Astrocyte (in vitro differentiated cells and primary cell): ENCODE data around the gene EFNB2. TPM values are rescaled to one million over a fixed set of nuclear protein-coding genes. Genes with fewer than 3 reads are reported as not detected.

ENCODE experiments used
- DNase-seq: peaks from one replicate; pipeline ENCODE4 v3.0.0-alpha.2; 2010; ENCODE audit warnings: low read depth
- FAIRE-seq: peaks from 2 replicates; lab custom pipeline; 2011; peaks lifted over from hg19 to GRCh38; lab: Jason Lieb, UNC
- H2AFZ ChIP-seq: 2 replicates; pipeline ENCODE4 v1.6.0; 2012; ENCODE audit warnings: low read depth, low read length, inconsistent platforms
- H3K27ac ChIP-seq: 2 replicates; pipeline ENCODE4 v1.5.1; 2011; ENCODE audit warnings: low read depth, low read length, inconsistent platforms
- H3K27me3 ChIP-seq: 2 replicates; pipeline ENCODE4 v1.6.0; 2011; ENCODE audit warnings: low read length, inconsistent platforms; ENCODE audit not compliant: insufficient read depth
- H3K36me3 ChIP-seq: 2 replicates; pipeline ENCODE4 v1.5.1; 2011; ENCODE audit warnings: low read length, inconsistent platforms; ENCODE audit not compliant: insufficient read depth
- H3K4me1 ChIP-seq: 2 replicates; pipeline ENCODE4 v1.5.1; 2011; ENCODE audit warnings: low read length, inconsistent platforms; ENCODE audit not compliant: insufficient read depth
- H3K4me2 ChIP-seq: 2 replicates; pipeline ENCODE4 v1.6.0; 2012; ENCODE audit warnings: low read length, inconsistent platforms
- H3K4me3 ChIP-seq: 2 replicates; pipeline ENCODE4 v1.5.1; 2011; ENCODE audit warnings: low read depth, mild to moderate bottlenecking, low read length, inconsistent platforms; ENCODE audit not compliant: insufficient read depth
- H3K79me2 ChIP-seq: 2 replicates; pipeline ENCODE4 v1.6.0; 2012; ENCODE audit warnings: mild to moderate bottlenecking, low read length, inconsistent platforms; ENCODE audit not compliant: insufficient read depth
- H3K9ac ChIP-seq: 2 replicates; pipeline ENCODE4 v1.6.0; 2012; ENCODE audit warnings: mild to moderate bottlenecking, low read length, inconsistent platforms
- H3K9me3 ChIP-seq: 2 replicates; pipeline ENCODE4 v1.5.1; 2012; ENCODE audit warnings: low read depth, mild to moderate bottlenecking, low read length, inconsistent platforms; ENCODE audit not compliant: insufficient read depth
- H4K20me1 ChIP-seq: 2 replicates; pipeline ENCODE4 v1.6.0; 2012; ENCODE audit warnings: low read length, inconsistent platforms; ENCODE audit not compliant: insufficient read depth
- H3K27ac Mint-ChIP-seq: one replicate; pipeline ENCODE4 v1.8.0; 2021; ENCODE audit warnings: mild to moderate bottlenecking, mixed read lengths; ENCODE audit not compliant: unreplicated experiment
- H3K27me3 Mint-ChIP-seq: one replicate; pipeline ENCODE4 v1.8.0; 2021; ENCODE audit warnings: low read depth, mixed read lengths; ENCODE audit not compliant: unreplicated experiment
- H3K36me3 Mint-ChIP-seq: one replicate; pipeline ENCODE4 v1.8.0; 2021; ENCODE audit warnings: low read depth, mixed read lengths; ENCODE audit not compliant: unreplicated experiment
- H3K4me1 Mint-ChIP-seq: one replicate; pipeline ENCODE4 v1.8.0; 2021; ENCODE audit warnings: low read depth, mixed read lengths; ENCODE audit not compliant: unreplicated experiment
- H3K4me3 Mint-ChIP-seq: one replicate; pipeline ENCODE4 v1.8.0; 2021; ENCODE audit warnings: mild to moderate bottlenecking, moderate library complexity, mixed read lengths; ENCODE audit not compliant: unreplicated experiment
- H3K9me3 Mint-ChIP-seq: one replicate; pipeline ENCODE4 v1.8.0; 2021; ENCODE audit warnings: mild to moderate bottlenecking, mixed read lengths; ENCODE audit not compliant: unreplicated experiment
- EZH2 ChIP-seq: IDR thresholded peaks from 2 replicates; pipeline ENCODE4 v1.6.1; 2012; ENCODE audit warnings: mild to moderate bottlenecking, low read length, inconsistent platforms; ENCODE audit not compliant: insufficient read depth
- total RNA-seq: library from RNA; stranded (reverse); gene quantifications from 2 replicates; pipeline ENCODE4 v1.2.1, GENCODE V29; 2021
- TF ChIP-seq, protein P1 (sequence below): IDR thresholded peaks from 2 replicates; pipeline ENCODE4 v1.5.1; 2011; ENCODE audit warnings: low read depth, mild to moderate bottlenecking, inconsistent platforms, low read length, moderate library complexity; ENCODE audit not compliant: insufficient read depth

EFNB2 gene
- total RNA-seq, 1 donor from 2014 or later = 93.2 TPM

DNA sequence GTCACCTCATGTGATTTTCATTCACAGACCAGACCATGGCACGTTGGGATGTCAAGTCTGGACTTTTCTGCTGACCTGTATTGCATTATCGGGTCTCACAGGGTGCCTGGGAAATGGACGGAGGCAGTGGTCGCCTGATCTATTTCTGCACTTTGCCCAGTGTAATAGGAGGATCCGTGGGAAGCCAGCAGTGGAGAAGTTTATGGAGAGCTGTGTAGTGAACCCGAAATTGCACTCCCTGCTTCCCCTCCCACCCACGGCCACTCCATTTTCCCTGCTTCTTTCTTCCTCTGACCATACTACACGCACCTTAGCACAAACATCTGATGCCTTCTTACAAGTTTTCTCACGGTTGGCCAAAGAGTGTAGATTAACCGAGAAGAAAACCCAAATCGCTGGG lies 16.9 kb downstream of the EFNB2 start:
- H3K36me3 ChIP-seq = peaks cover 2% of the 10 kb centered on the region
- peak overlapping the region; percentile 15 for H3K27ac Mint-ChIP-seq
- peaks cover 40% of the 10 kb centered on the region for H3K4me1 ChIP-seq
- DNase-seq = no peak
- no peaks in the 10 kb centered on the region for H3K27me3 ChIP-seq
- H3K27ac ChIP-seq = no peak overlapping the region
- peaks cover 43% of the 10 kb centered on the region for H4K20me1 ChIP-seq
- H2AFZ ChIP-seq = no peak overlapping the region
- H3K4me2 ChIP-seq = no peak overlapping the region
- H3K36me3 Mint-ChIP-seq = peaks cover 3% of the 10 kb centered on the region
- no peak overlapping the region for H3K4me3 ChIP-seq
- H3K9me3 Mint-ChIP-seq = no peaks in the 10 kb centered on the region
- H3K79me2 ChIP-seq = peaks cover 100% of the 10 kb centered on the region
- FAIRE-seq = no peak
- peaks cover 66% of the 10 kb centered on the region for H3K4me1 Mint-ChIP-seq
- H3K9me3 ChIP-seq = no peaks in the 10 kb centered on the region
- TF ChIP-seq, protein P1, sequence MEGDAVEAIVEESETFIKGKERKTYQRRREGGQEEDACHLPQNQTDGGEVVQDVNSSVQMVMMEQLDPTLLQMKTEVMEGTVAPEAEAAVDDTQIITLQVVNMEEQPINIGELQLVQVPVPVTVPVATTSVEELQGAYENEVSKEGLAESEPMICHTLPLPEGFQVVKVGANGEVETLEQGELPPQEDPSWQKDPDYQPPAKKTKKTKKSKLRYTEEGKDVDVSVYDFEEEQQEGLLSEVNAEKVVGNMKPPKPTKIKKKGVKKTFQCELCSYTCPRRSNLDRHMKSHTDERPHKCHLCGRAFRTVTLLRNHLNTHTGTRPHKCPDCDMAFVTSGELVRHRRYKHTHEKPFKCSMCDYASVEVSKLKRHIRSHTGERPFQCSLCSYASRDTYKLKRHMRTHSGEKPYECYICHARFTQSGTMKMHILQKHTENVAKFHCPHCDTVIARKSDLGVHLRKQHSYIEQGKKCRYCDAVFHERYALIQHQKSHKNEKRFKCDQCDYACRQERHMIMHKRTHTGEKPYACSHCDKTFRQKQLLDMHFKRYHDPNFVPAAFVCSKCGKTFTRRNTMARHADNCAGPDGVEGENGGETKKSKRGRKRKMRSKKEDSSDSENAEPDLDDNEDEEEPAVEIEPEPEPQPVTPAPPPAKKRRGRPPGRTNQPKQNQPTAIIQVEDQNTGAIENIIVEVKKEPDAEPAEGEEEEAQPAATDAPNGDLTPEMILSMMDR = no peak
- TF ChIP-seq EZH2 = no peak
- no peak overlapping the region for H3K9ac ChIP-seq
- no peak overlapping the region for H3K4me3 Mint-ChIP-seq
- no peaks in the 10 kb centered on the region for H3K27me3 Mint-ChIP-seq

DNA sequence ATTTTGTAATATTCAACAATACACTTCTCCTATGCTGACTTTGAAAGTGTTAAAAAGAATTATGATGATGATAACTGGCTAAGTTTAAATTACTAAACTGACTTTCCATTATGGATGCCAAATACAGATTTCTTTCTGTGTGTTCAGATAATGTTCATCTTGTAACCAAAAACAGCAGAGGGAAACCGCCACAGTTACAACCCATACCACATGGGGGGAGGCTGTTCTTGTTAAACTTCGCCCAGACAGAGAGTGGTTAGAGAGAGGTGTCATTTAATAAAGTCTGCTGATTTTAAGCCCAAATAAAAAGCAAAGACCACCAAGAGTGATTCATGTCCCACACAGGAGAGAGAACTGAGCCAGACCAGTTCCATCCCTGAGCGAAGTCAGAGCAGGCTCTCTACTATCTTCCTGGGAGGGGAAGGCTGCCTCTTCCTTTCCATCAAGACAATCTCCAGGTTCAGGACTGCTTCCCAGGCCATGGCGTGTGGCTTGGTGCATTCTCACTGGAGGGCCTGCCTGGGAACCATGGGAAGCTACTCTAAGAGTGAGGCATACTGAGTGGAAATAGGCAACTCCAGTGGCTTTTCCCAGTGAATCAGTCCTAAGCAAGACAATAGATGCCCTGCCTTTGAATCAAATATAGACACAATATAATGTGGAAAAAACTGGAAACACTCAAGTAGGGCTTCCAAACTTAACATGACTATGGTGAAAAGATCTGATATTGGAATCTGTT lies 18.2 kb downstream of the EFNB2 start:
- no peak for FAIRE-seq
- no peak for DNase-seq
- Histone ChIP-seq H4K20me1 (peaks cover 32% of the 10 kb centered on the region), H3K9ac (no peak overlapping the region), H3K4me3 (no peak overlapping the region), H3K9me3 (no peaks in the 10 kb centered on the region), H2AFZ (no peak overlapping the region), H3K4me1 (peaks cover 36% of the 10 kb centered on the region), H3K36me3 (peaks cover 2% of the 10 kb centered on the region), H3K27me3 (no peaks in the 10 kb centered on the region), H3K79me2 (peaks cover 100% of the 10 kb centered on the region), H3K27ac (peak overlapping the region; percentile 8), H3K4me2 (no peak overlapping the region)
- peaks cover 64% of the 10 kb centered on the region for H3K4me1 Mint-ChIP-seq
- H3K27me3 Mint-ChIP-seq = no peaks in the 10 kb centered on the region
- H3K27ac Mint-ChIP-seq = peak overlapping the region; percentile 88
- H3K4me3 Mint-ChIP-seq = no peak overlapping the region
- TF ChIP-seq, protein P1 = no peak
- no peak for TF ChIP-seq EZH2
- H3K36me3 Mint-ChIP-seq = peaks cover 3% of the 10 kb centered on the region
- H3K9me3 Mint-ChIP-seq = no peaks in the 10 kb centered on the region

DNA sequence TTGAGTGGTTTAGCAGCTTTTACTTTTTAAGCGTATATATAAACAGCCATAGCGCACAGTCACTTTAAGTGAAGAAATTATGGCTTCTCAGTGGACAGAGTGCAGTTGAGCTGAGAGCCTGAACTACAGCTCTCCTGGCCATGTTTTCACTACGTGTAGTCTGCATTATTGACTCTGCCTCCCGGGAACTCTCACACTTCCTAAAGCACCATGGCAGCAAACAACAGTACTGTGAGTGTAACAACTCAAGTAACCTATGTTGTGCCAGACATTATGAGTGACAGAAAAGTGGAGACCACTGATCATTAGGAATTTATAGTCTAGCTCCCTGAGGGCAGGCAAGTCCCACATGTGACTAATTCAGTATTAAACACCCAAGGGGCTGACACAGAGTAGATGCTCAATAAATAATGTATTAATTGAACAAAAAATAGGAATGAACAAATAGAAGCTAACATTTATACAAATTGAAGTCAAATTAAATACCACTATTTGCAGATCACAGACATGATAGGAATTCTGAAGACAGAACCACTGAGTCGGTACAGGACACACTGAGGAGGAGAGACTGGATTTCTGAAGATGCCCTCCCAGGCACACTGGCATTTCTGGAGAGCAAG lies 19.7 kb downstream of the EFNB2 start:
- peaks cover 5% of the 10 kb centered on the region for H3K36me3 Mint-ChIP-seq
- H2AFZ ChIP-seq = no peak overlapping the region
- TF ChIP-seq EZH2 = no peak
- TF ChIP-seq, protein P1 = no peak
- peaks cover 36% of the 10 kb centered on the region for H3K4me1 ChIP-seq
- H3K36me3 ChIP-seq = peaks cover 4% of the 10 kb centered on the region
- H3K27me3 Mint-ChIP-seq = no peaks in the 10 kb centered on the region
- H3K4me2 ChIP-seq = peak overlapping the region; percentile 32
- no peak overlapping the region for H3K4me3 Mint-ChIP-seq
- peak overlapping the region; percentile 4 for H3K9ac ChIP-seq
- H3K4me1 Mint-ChIP-seq = peaks cover 49% of the 10 kb centered on the region
- H3K27ac Mint-ChIP-seq = peak overlapping the region; percentile 55
- H3K4me3 ChIP-seq = no peak overlapping the region
- peaks cover 18% of the 10 kb centered on the region for H4K20me1 ChIP-seq
- DNase-seq (no peak), FAIRE-seq (peak; percentile 60)
- H3K9me3 ChIP-seq = no peaks in the 10 kb centered on the region
- no peaks in the 10 kb centered on the region for H3K9me3 Mint-ChIP-seq
- H3K27ac ChIP-seq = peak overlapping the region; percentile 32
- peaks cover 99% of the 10 kb centered on the region for H3K79me2 ChIP-seq
- H3K27me3 ChIP-seq = no peaks in the 10 kb centered on the region
